HCT116 (cell line): ENCODE results near the gene BTN1A1. TPM values are rescaled to one million over a fixed set of nuclear protein-coding genes. Genes with fewer than 3 reads are reported as not detected.

ENCODE experiments used
- ATAC-seq: fragments of 200-7000 bp; cut with Tn5 transposase; 2 replicates; pipeline ENCODE4 v1.9.1; 2020; ENCODE audit warnings: mild to moderate bottlenecking, moderate library complexity
- BruUV-seq: library from RNA; stranded (reverse); fragments of 400-500 nt; replicated peaks from 2 replicates; lab custom pipeline; 2021; lab: Mats Ljungman, UMichigan
- CTCF ChIA-PET: fragments of 300-600 bp; sonication (Branson Sonifier 250); formaldehyde crosslinking; loops from one replicate; lab custom pipeline; 2021; ENCODE audit warnings: antibody characterized with exemption; lab: Charles Lee
- POLR2A ChIA-PET: fragments of 300-600, 350-600 bp; sonication (Branson Sonifier 250); formaldehyde crosslinking; loops from one replicate; lab custom pipeline; 2021; ENCODE audit warnings: antibody characterized with exemption; lab: Charles Lee
- RAD21 ChIA-PET, 2 experiments: fragments of 300-600 bp; sonication (Branson Sonifier 250); formaldehyde crosslinking; loops; one replicate each; lab custom pipeline; 2023; ENCODE audit warnings: low total read pairs in 2 of 2; ENCODE audit not compliant: uncharacterized antibody in 2 of 2, unreplicated experiment in 2 of 2, low non-redundant PET in 1 of 2; lab: Charles Lee
- DNase-seq: peaks from one replicate; pipeline ENCODE4 v3.0.0-alpha.2; 2010; ENCODE audit warnings: low read depth, low spot score
- H2AFZ ChIP-seq: fragments of 200-600 bp; shearing (Covaris generic), sonication (generic); 2 replicates; pipeline ENCODE4 v1.6.1; 2017; ENCODE audit warnings: low read depth, mixed run types, mixed read lengths, antibody characterized with exemption, low read length; ENCODE audit not compliant: poor library complexity, severe bottlenecking
- H3K27ac ChIP-seq: 2 replicates; pipeline ENCODE4 v1.5.1; 2012; ENCODE audit warnings: low read depth, low read length
- H3K27me3 ChIP-seq: fragments of 200-600 bp; sonication (generic); 2 replicates; pipeline ENCODE4 v1.6.1; 2016; ENCODE audit warnings: mixed run types, low read length, mixed read lengths; ENCODE audit not compliant: insufficient read depth
- H3K36me3 ChIP-seq, 2 experiments: fragments of 200-500 bp in 1 of 2; fragments of 200-600 bp in 1 of 2; sonication (Bioruptor generic) in 1 of 2; sonication (generic) in 1 of 2; 2 replicates each; pipeline versions ENCODE4 v1.5.1 to v1.6.1; 2014 to 2016; ENCODE audit warnings: low read length in 2 of 2, inconsistent platforms in 1 of 2, mixed read lengths in 1 of 2, mixed run types in 1 of 2; ENCODE audit not compliant: insufficient read depth in 2 of 2, control insufficient read depth in 1 of 2
- H3K4me1 ChIP-seq, 2 experiments: fragments of 200-600 bp in 1 of 2; sonication (generic) in 1 of 2; 2 replicates each; pipeline versions ENCODE4 v1.5.1 to v1.6.1; 2012 to 2017; ENCODE audit warnings: low read length in 2 of 2, inconsistent platforms in 1 of 2, mild to moderate bottlenecking in 1 of 2, mixed read lengths in 1 of 2, mixed run types in 1 of 2, moderate library complexity in 1 of 2; ENCODE audit not compliant: insufficient read depth in 2 of 2, control insufficient read depth in 1 of 2
- H3K4me2 ChIP-seq: fragments of 200-600 bp; sonication (generic); 2 replicates; pipeline ENCODE4 v1.6.1; 2017; ENCODE audit warnings: mixed run types, low read length, mixed read lengths
- H3K4me3 ChIP-seq, 2 experiments: fragments of 200-600 bp in 1 of 2; sonication (generic) in 1 of 2; replicated peaks in 1 of 2; 2 replicates each; pipeline ENCODE4 v1.5.1; 2011 to 2016; ENCODE audit warnings: low read length in 2 of 2, control low read depth in 1 of 2, low read depth in 1 of 2, mild to moderate bottlenecking in 1 of 2, mixed read lengths in 1 of 2, mixed run types in 1 of 2
- H3K79me2 ChIP-seq: fragments of 200-600 bp; sonication (generic); 2 replicates; pipeline ENCODE4 v1.6.1; 2017; ENCODE audit warnings: mild to moderate bottlenecking, mixed run types, low read length, moderate library complexity, mixed read lengths; ENCODE audit not compliant: insufficient read depth
- H3K9ac ChIP-seq: fragments of 200-600 bp; sonication (generic); 2 replicates; pipeline ENCODE4 v1.6.1; 2016; ENCODE audit warnings: low read length, mixed read lengths
- H3K9me2 ChIP-seq: fragments of 200-600 bp; sonication (generic), shearing (Covaris generic); 2 replicates; pipeline ENCODE4 v1.6.1; 2017; ENCODE audit warnings: mixed run types, mild to moderate bottlenecking, moderate library complexity; ENCODE audit not compliant: insufficient read depth
- H3K9me3 ChIP-seq, 2 experiments: fragments of 200-500 bp in 1 of 2; fragments of 200-600 bp in 1 of 2; sonication (Bioruptor generic) in 1 of 2; sonication (generic) in 1 of 2; 2 replicates each; pipeline ENCODE4 v1.6.1; 2014 to 2017; ENCODE audit warnings: low read length in 2 of 2, mixed read lengths in 2 of 2, inconsistent platforms in 1 of 2, low read depth in 1 of 2, mild to moderate bottlenecking in 1 of 2, mixed run types in 1 of 2, moderate library complexity in 1 of 2; ENCODE audit not compliant: control insufficient read depth in 1 of 2, insufficient read depth in 1 of 2
- H4K20me1 ChIP-seq: fragments of 200-600 bp; sonication (generic), shearing (Covaris generic); 2 replicates; pipeline ENCODE4 v1.6.1; 2017; ENCODE audit warnings: mixed run types, mild to moderate bottlenecking, moderate library complexity; ENCODE audit not compliant: insufficient read depth
- CBX3 ChIP-seq: IDR thresholded peaks from 2 replicates; pipeline ENCODE4 v1.6.1; 2012; ENCODE audit warnings: low read depth
- CTCF ChIP-seq, 3 experiments: fragments of 200-600 bp in 1 of 3; sonication (generic) in 1 of 3; IDR thresholded peaks in 2 of 3; conservative IDR thresholded peaks in 1 of 3; 2 replicates each; pipeline ENCODE4 v1.5.1; 2012 to 2017; ENCODE audit warnings: low read depth in 2 of 3, low read length in 2 of 3, antibody characterized with exemption in 1 of 3, borderline replicate concordance in 1 of 3, control low read depth in 1 of 3, mild to moderate bottlenecking in 1 of 3, mixed read lengths in 1 of 3, mixed run types in 1 of 3, moderate library complexity in 1 of 3; ENCODE audit not compliant: insufficient read depth in 1 of 3
- EGR1 ChIP-seq: IDR thresholded peaks from 2 replicates; pipeline ENCODE4 v1.6.1; 2012; ENCODE audit warnings: low read depth
- ELF1 ChIP-seq: IDR thresholded peaks from 2 replicates; pipeline ENCODE4 v1.6.1; 2012; ENCODE audit warnings: low read depth, borderline replicate concordance
- EZH2 ChIP-seq: fragments of 200-600 bp; sonication (generic); IDR thresholded peaks from 2 replicates; pipeline ENCODE4 v1.6.1; 2017; ENCODE audit warnings: antibody characterized with exemption, mixed run types
- EZH2phosphoT487 ChIP-seq: fragments of 200-600 bp; IDR thresholded peaks from 2 replicates; pipeline ENCODE4 v1.6.1; 2018; ENCODE audit warnings: antibody characterized with exemption, borderline replicate concordance
- POLR2A ChIP-seq: IDR thresholded peaks from 2 replicates; pipeline ENCODE4 v1.7.0; 2011; ENCODE audit warnings: borderline replicate concordance; ENCODE audit not compliant: insufficient read depth, insufficient read length; ENCODE audit errors: extremely low read depth
- REST ChIP-seq: IDR thresholded peaks from 2 replicates; pipeline ENCODE4 v1.6.1; 2012; ENCODE audit warnings: low read depth
- SIN3A ChIP-seq: IDR thresholded peaks from 2 replicates; pipeline ENCODE4 v1.6.1; 2012; ENCODE audit warnings: low read depth
- SRF ChIP-seq: IDR thresholded peaks from 2 replicates; pipeline ENCODE4 v1.6.1; 2012; ENCODE audit warnings: low read depth
- TCF7L2 ChIP-seq: IDR thresholded peaks from 2 replicates; pipeline ENCODE4 v1.7.0; 2011; ENCODE audit warnings: borderline replicate concordance, inconsistent platforms; ENCODE audit not compliant: insufficient read depth, insufficient read length; ENCODE audit errors: extremely low read depth
- YY1 ChIP-seq: IDR thresholded peaks from 2 replicates; pipeline ENCODE4 v1.6.1; 2011; ENCODE audit warnings: low read length, low read depth, moderate library complexity, mild to moderate bottlenecking; ENCODE audit not compliant: insufficient replicate concordance; ENCODE audit errors: extremely low read depth
- ZFX ChIP-seq: fragments of 450-650 bp; IDR thresholded peaks from 2 replicates; pipeline ENCODE4 v1.6.1; 2017
- intact Hi-C: fragments of 100-400 bp; cut with micrococcal nuclease; formaldehyde crosslinking; loops from 2 replicates; pipeline ENCODE4 v1.10.0; 2022
- total RNA-seq: library from RNA; stranded (reverse); gene quantifications from one replicate; pipeline ENCODE4 v1.2.1, GENCODE V29; 2021; ENCODE audit not compliant: unreplicated experiment

BTN1A1 gene
- total RNA-seq, 1 experiment from 2014 or later, result 0.32 TPM

DNA sequence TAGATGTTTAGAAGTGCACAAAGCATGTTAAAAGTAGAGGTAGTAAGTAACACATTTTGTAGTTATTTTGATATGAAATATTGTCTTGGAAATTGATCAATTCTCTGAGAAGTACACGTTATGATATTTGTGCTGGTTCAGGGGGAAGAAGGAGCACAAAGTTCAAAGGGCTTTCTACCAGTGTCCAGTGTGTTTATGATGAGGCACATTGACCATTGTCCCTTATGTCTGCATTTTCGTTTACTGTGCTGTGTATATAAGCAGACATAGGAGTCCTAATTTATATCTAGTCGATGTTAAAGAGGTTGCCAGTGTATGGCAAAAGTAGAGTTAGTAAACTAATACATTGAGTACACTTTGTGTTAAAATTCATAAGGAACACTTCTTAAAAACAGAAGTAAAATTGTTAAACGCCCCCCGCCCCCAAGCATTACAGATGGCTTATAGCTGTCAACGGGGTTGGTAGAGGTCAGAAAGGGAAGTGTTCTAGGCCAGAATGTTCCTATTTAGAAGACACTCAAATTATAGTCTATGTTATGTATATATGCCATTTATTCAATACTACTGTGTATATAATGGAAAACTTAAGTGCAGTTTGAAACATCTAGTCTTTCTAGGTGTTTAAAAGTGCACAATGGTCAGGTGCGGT, 24.7 kb downstream of the BTN1A1 start:
- BruUV-seq, result no TSS peak
- Histone ChIP-seq H3K9ac (no peak overlapping the region), H3K27me3 (no peaks in the 10 kb centered on the region), H3K4me2 (no peak overlapping the region), H4K20me1 (no peaks in the 10 kb centered on the region), H3K9me3 (no peaks in the 10 kb centered on the region), H2AFZ (no peak overlapping the region), H3K36me3 (no peaks in the 10 kb centered on the region), H3K4me1 (peaks cover 8 to 13% of the 10 kb centered on the region in 2 experiments; a peak in 3 of 4 replicates), H3K27ac (no peak overlapping the region), H3K79me2 (no peaks in the 10 kb centered on the region), H3K4me3 (no peak overlapping the region), H3K9me2 (no peaks in the 10 kb centered on the region)
- intact Hi-C loops, result no loop called here
- ChIA-PET CTCF (no interaction called here), POLR2A (no interaction called here), RAD21 (no interaction called here)
- no peak for TF ChIP-seq TCF7L2
- no peak for TF ChIP-seq ZFX
- no peak for TF ChIP-seq SIN3A
- DNase-seq, result no peak
- ATAC-seq, result no peak

- H3K9me3 ChIP-seq, result no peaks in the 10 kb centered on the region
- H3K27ac ChIP-seq, result no peak overlapping the region
- no peak overlapping the region for H3K4me3 ChIP-seq
- no peak for DNase-seq
- H3K4me1 ChIP-seq, result peaks cover 2 to 6% of the 10 kb centered on the region in 2 experiments; a peak in 2 of 4 replicates
- no peaks in the 10 kb centered on the region for H3K79me2 ChIP-seq
- no peaks in the 10 kb centered on the region for H3K36me3 ChIP-seq
- RAD21 ChIA-PET, result no interaction called here
- H3K27me3 ChIP-seq, result no peaks in the 10 kb centered on the region
- ATAC-seq, result no peak
- no peaks in the 10 kb centered on the region for H3K9me2 ChIP-seq
- TF ChIP-seq CBX3 (no peak), EGR1 (no peak), ELF1 (no peak), EZH2 (no peak), TCF7L2 (no peak), ZFX (no peak), EZH2phosphoT487 (no peak), REST (no peak), SIN3A (no peak), YY1 (no peak), POLR2A (no peak), CTCF (IDR thresholded peaks at IDR 0.05 in 2 of 3, conservative IDR thresholded peaks at IDR 0.05 in 1 of 3; ENCODE audit: borderline replicate concordance in 1 of 3, insufficient read depth in 1 of 3, low read depth in 2 of 3, low read length in 2 of 3) (no peak), SRF (no peak)
- no peak overlapping the region for H3K4me2 ChIP-seq
- no TSS peak for BruUV-seq
- POLR2A ChIA-PET, result no interaction called here
- no peaks in the 10 kb centered on the region for H4K20me1 ChIP-seq
- intact Hi-C loops, result no loop called here
- H3K9ac ChIP-seq, result no peak overlapping the region
- CTCF ChIA-PET, result no interaction called here
- no peak overlapping the region for H2AFZ ChIP-seq
Measured at GRCh38 chr6:26525838-26526237, 25.7 kb downstream of the BTN1A1 start.
